Loucy (cell line): ENCODE measurements around the gene FHIP1B.

ENCODE experiments used
- EZH2phosphoT487 ChIP-seq: fragments of 200-600 bp; IDR thresholded peaks from 2 replicates; pipeline ENCODE4 v1.6.1; 2018; ENCODE audit warnings: antibody characterized with exemption, mild to moderate bottlenecking, moderate library complexity, borderline replicate concordance
- TF ChIP-seq, protein P1 (sequence below): fragments of 200-600 bp; sonication (generic); conservative IDR thresholded peaks from 2 replicates; pipeline ENCODE4 v1.5.1; 2014; ENCODE audit warnings: mild to moderate bottlenecking, antibody characterized with exemption, low read length

DNA sequence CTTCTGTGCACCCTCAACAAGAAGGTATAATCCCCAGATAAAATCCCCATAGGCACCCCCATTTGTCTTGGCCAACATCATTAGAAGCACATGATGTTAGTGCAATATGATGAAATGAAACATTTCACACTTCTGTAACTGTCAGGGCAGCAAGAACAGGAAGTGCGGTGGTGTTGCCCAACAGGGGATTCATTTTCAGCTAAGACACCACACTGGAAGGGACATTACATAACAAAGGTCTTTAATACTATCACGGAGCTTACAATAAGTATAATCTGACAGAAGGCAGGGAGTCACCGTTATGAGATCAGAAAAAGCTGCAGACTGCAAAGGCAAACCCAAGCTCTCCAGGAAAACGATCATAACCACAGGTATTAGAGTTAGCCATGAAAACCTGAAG lies 33.5 kb downstream of the FHIP1B start:
- TF ChIP-seq, protein P1, sequence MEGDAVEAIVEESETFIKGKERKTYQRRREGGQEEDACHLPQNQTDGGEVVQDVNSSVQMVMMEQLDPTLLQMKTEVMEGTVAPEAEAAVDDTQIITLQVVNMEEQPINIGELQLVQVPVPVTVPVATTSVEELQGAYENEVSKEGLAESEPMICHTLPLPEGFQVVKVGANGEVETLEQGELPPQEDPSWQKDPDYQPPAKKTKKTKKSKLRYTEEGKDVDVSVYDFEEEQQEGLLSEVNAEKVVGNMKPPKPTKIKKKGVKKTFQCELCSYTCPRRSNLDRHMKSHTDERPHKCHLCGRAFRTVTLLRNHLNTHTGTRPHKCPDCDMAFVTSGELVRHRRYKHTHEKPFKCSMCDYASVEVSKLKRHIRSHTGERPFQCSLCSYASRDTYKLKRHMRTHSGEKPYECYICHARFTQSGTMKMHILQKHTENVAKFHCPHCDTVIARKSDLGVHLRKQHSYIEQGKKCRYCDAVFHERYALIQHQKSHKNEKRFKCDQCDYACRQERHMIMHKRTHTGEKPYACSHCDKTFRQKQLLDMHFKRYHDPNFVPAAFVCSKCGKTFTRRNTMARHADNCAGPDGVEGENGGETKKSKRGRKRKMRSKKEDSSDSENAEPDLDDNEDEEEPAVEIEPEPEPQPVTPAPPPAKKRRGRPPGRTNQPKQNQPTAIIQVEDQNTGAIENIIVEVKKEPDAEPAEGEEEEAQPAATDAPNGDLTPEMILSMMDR = no peak
- no peak for TF ChIP-seq EZH2phosphoT487
